ENCODE results near the gene CORIN.

Gene CORIN

DNA sequence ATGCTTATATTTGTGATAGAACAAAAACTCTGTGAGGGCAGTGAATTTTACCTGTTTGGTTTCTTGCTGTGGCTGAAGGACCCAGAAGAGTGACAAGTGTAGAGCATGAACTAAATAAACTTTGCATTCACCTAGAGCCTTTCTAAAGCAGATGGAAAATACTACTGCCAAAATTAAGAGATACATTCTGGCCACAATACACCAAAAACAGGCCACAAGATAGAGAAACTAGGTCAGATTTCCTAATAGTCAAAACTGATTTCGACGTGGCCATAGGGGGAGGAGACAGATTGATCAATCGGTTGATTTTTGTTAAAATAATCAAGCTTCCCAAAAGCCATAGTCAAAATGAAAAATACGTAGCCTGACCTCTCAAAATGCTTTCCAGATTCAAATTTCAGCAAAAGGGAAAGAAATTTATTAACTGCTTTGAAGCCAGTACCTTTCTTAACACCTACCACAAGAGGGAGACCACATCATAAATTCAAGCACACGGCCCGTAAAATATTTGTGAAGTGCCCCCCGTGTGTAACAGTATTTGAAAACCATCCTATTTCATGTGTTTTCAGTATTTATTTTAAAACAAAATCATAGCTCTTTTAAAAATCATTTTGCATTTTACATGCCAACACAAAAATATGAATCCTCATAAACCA, 132.4 kb downstream of the CORIN start:
- no peaks in the 10 kb centered on the region for H3K36me3 ChIP-seq (replicated peaks; ENCODE audit: insufficient read depth, low read length)
- H4K20me1 ChIP-seq (ENCODE audit: insufficient read depth, low read length) = no peaks in the 10 kb centered on the region
- peak; percentile 25 for DNase-seq
- no peak overlapping the region for H3K4me2 ChIP-seq (ENCODE audit: low read depth, low read length)
- H3K4me1 ChIP-seq (ENCODE audit: low read length) = no peaks in the 10 kb centered on the region
- no peaks in the 10 kb centered on the region for H3K27me3 ChIP-seq (replicated peaks; ENCODE audit: insufficient read depth, low read length)
- H3K9ac ChIP-seq (ENCODE audit: low read length) = no peak overlapping the region
- H3F3A ChIP-seq (ENCODE audit: insufficient read depth, low read length) = no peaks in the 10 kb centered on the region
- H3K9me2 ChIP-seq (replicated peaks; ENCODE audit: insufficient read depth, low read length) = no peaks in the 10 kb centered on the region
- no peaks in the 10 kb centered on the region for H3K79me2 ChIP-seq (ENCODE audit: low read length)
- H2AFZ ChIP-seq (ENCODE audit: low read length) = no peak overlapping the region
- H3K4me3 ChIP-seq (ENCODE audit: low read length) = no peak overlapping the region
- TF ChIP-seq EZH2 (optimal IDR thresholded peaks at IDR 0.05; ENCODE audit: low read depth, low read length) (no peak), CTCF (IDR thresholded peaks at IDR 0.05; ENCODE audit: low read length) (peak; percentile 39)
- H3K9me3 ChIP-seq (replicated peaks; ENCODE audit: insufficient read depth, low read length) = no peaks in the 10 kb centered on the region
- no peak overlapping the region for H3K27ac ChIP-seq (ENCODE audit: low read length)

DNA sequence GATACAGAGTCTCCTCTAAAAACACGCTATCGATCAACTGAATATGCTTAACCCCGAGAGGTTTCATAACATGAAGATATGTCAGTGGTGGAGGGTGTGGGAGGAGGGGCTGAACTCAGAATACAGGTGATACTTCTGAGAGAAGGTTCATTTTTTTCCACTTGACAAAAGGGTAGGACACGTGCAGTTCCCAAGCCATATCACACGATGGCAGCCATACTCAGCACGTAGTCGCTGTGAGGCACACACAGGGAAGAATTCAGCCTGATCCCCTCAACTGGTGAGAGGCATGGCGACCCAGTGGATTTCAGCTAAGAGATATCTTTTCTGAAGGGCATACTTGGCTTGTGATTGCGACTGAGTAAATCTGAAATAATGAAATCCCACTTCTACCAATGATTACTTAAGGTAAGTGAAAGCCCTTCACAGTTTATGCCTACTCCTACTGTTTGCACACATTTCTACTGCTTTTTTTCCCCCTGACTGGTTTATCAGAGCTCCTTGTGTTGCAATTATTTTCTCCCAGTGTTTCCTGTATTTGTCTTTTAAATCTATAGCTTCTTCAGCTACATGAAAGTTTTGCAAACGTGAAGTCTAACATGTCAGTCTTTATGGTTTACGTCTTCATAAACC, 133.1 kb downstream of the CORIN start:
- Histone ChIP-seq H3K79me2 (ENCODE audit: low read length) (no peaks in the 10 kb centered on the region), H2AFZ (ENCODE audit: low read length) (no peak overlapping the region), H3K9me2 (replicated peaks; ENCODE audit: insufficient read depth, low read length) (no peaks in the 10 kb centered on the region), H3F3A (ENCODE audit: insufficient read depth, low read length) (no peaks in the 10 kb centered on the region), H3K9ac (ENCODE audit: low read length) (no peak overlapping the region), H3K4me3 (ENCODE audit: low read length) (no peak overlapping the region), H3K4me1 (ENCODE audit: low read length) (no peaks in the 10 kb centered on the region), H3K36me3 (replicated peaks; ENCODE audit: insufficient read depth, low read length) (no peaks in the 10 kb centered on the region), H3K9me3 (replicated peaks; ENCODE audit: insufficient read depth, low read length) (no peaks in the 10 kb centered on the region), H3K4me2 (ENCODE audit: low read depth, low read length) (no peak overlapping the region), H4K20me1 (ENCODE audit: insufficient read depth, low read length) (no peaks in the 10 kb centered on the region), H3K27ac (ENCODE audit: low read length) (no peak overlapping the region), H3K27me3 (replicated peaks; ENCODE audit: insufficient read depth, low read length) (no peaks in the 10 kb centered on the region)
- TF ChIP-seq CTCF (IDR thresholded peaks at IDR 0.05; ENCODE audit: low read length) = peak; percentile 72
- no peak for TF ChIP-seq EZH2phosphoT487 (IDR thresholded peaks at IDR 0.05; ENCODE audit: low read length)
- peak; percentile 38 for DNase-seq

DNA sequence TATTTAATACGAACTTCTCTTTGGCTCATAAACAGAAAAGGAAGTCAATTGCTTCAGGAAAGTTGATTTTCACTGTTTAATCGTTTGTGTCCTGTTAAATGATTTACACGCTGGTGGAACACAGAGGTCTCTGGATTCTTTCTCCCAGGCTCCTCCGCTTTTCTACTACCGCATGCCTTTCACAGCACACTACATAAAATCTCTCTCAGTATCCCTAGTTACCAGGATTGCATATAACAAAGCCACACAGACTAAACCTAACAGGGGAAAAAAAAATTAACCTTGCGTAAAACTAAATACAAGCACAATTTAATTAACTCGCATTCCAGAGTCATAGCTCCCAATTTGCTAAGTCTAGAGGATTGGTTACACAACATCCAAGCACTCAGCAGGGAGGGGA, 133.9 kb downstream of the CORIN start:
- Histone ChIP-seq H3K9me2 (replicated peaks; ENCODE audit: insufficient read depth, low read length) (no peaks in the 10 kb centered on the region), H3K9ac (ENCODE audit: low read length) (no peak overlapping the region), H4K20me1 (ENCODE audit: insufficient read depth, low read length) (no peaks in the 10 kb centered on the region), H3F3A (ENCODE audit: insufficient read depth, low read length) (no peaks in the 10 kb centered on the region), H3K27me3 (replicated peaks; ENCODE audit: insufficient read depth, low read length) (no peaks in the 10 kb centered on the region), H3K79me2 (ENCODE audit: low read length) (no peaks in the 10 kb centered on the region), H3K9me3 (replicated peaks; ENCODE audit: insufficient read depth, low read length) (no peaks in the 10 kb centered on the region), H3K4me1 (ENCODE audit: low read length) (no peaks in the 10 kb centered on the region), H3K36me3 (replicated peaks; ENCODE audit: insufficient read depth, low read length) (no peaks in the 10 kb centered on the region), H2AFZ (ENCODE audit: low read length) (no peak overlapping the region), H3K4me3 (ENCODE audit: low read length) (no peak overlapping the region), H3K27ac (ENCODE audit: low read length) (no peak overlapping the region), H3K4me2 (ENCODE audit: low read depth, low read length) (no peak overlapping the region)
- no peak for TF ChIP-seq CTCF (IDR thresholded peaks at IDR 0.05; ENCODE audit: low read length)
- no peak for TF ChIP-seq EZH2 (optimal IDR thresholded peaks at IDR 0.05; ENCODE audit: low read depth, low read length)
- TF ChIP-seq EZH2phosphoT487 (IDR thresholded peaks at IDR 0.05; ENCODE audit: low read length) = no peak
- DNase-seq = no peak

All from MM.1S (cell line).